ENCODE measurements around the gene SRGAP1.

SRGAP1 gene

DNA sequence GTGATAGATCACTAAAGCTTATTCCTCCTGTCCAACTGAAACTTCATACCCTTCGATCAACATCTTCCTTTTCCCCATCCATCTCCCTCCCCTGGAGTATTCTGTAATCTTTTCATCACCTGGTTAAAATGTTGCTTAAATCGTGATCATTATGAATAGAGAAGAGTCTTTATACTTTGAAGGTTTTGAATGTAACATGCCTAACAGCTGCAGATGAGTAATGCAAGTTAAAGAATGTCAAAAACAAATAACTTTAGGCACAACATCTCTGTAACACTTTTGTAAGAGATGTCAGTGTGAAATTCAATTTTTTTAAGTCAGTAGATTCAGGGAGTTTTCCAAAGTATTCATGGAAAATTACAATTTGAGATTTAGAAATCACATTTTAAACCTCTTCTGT lies 39.8 kb upstream of the SRGAP1 start:
- H3K4me3 ChIP-seq (ENCODE audit: low read depth, low read length): no peak overlapping the region

GRCh38 chr12:63805704-63806672 lies 38.5 kb upstream of the SRGAP1 start:
- Histone ChIP-seq H2AFZ (ENCODE audit: insufficient read depth, low read length, poor library complexity) (no peak overlapping the region), H3K4me2 (ENCODE audit: low read length) (no peak overlapping the region), H3K18ac (ENCODE audit: low read length) (no peak overlapping the region), H3K14ac (ENCODE audit: low read length) (no peak overlapping the region), H3K36me3 (ENCODE audit: control insufficient read depth in 1 of 2, insufficient read depth in 2 of 2, low read length in 2 of 2) (peaks cover 4 to 6% of the 10 kb centered on the region in 2 experiments), H3K79me2 (ENCODE audit: control insufficient read depth, insufficient read depth, low read length, poor library complexity) (no peaks in the 10 kb centered on the region), H2BK120ac (ENCODE audit: insufficient read depth, low read length, poor library complexity) (no peak overlapping the region), H3K4ac (ENCODE audit: low read depth, low read length) (no peak overlapping the region), H3K27me3 (ENCODE audit: insufficient read depth, low read length) (no peaks in the 10 kb centered on the region), H2BK5ac (ENCODE audit: low read depth, low read length, poor library complexity) (no peak overlapping the region), H3K79me1 (ENCODE audit: low read length) (no peaks in the 10 kb centered on the region), H4K91ac (ENCODE audit: low read depth, low read length) (no peak overlapping the region), H3K9me3 (ENCODE audit: insufficient read depth, low read depth, low read length) (no peaks in the 10 kb centered on the region), H3K4me3 (ENCODE audit: low read depth, low read length) (no peak overlapping the region), H3K27ac (ENCODE audit: low read depth, low read length) (no peak overlapping the region), H3K23ac (ENCODE audit: low read length) (no peak overlapping the region), H2BK12ac (ENCODE audit: low read length) (no peak overlapping the region), H3K4me1 (ENCODE audit: control insufficient read depth in 1 of 2, insufficient read depth in 2 of 2, low read length in 2 of 2) (no peaks in the 10 kb centered on the region), H3K9ac (ENCODE audit: low read length) (no peak overlapping the region), H4K12ac (ENCODE audit: low read depth, low read length) (no peak overlapping the region), H4K8ac (ENCODE audit: low read depth, low read length) (no peak overlapping the region), H2AK5ac (ENCODE audit: low read length) (no peak overlapping the region)
- WGBS (ENCODE audit: extremely low coverage, insufficient coverage, insufficient read length): no CpG with 5 or more reads among the region's 3 CpGs
- DNase-seq: peak; percentile 9 to 34

More for the DNA sequence above, 39.8 kb upstream of the SRGAP1 start:
- H3K4me2 ChIP-seq (ENCODE audit: low read length): no peak overlapping the region
- H3K79me1 ChIP-seq (ENCODE audit: low read length): no peaks in the 10 kb centered on the region
- no peaks in the 10 kb centered on the region for H3K4me1 ChIP-seq (ENCODE audit: control insufficient read depth in 1 of 2, insufficient read depth in 2 of 2, low read length in 2 of 2)
- peaks cover 4 to 6% of the 10 kb centered on the region in 2 experiments for H3K36me3 ChIP-seq (ENCODE audit: control insufficient read depth in 1 of 2, insufficient read depth in 2 of 2, low read length in 2 of 2)
- H3K27me3 ChIP-seq (ENCODE audit: insufficient read depth, low read length): no peaks in the 10 kb centered on the region
- H3K23ac ChIP-seq (ENCODE audit: low read length): no peak overlapping the region
- H3K9ac ChIP-seq (ENCODE audit: low read length): no peak overlapping the region
- DNase-seq: no peak
- H4K8ac ChIP-seq (ENCODE audit: low read depth, low read length): no peak overlapping the region
- no peak overlapping the region for H2BK120ac ChIP-seq (ENCODE audit: insufficient read depth, low read length, poor library complexity)
- no peak overlapping the region for H3K14ac ChIP-seq (ENCODE audit: low read length)
- H2AK5ac ChIP-seq (ENCODE audit: low read length): no peak overlapping the region
- no peak overlapping the region for H2BK12ac ChIP-seq (ENCODE audit: low read length)
- no peak overlapping the region for H2BK5ac ChIP-seq (ENCODE audit: low read depth, low read length, poor library complexity)
- no peak overlapping the region for H4K91ac ChIP-seq (ENCODE audit: low read depth, low read length)
- H3K4ac ChIP-seq (ENCODE audit: low read depth, low read length): no peak overlapping the region
- no peaks in the 10 kb centered on the region for H3K9me3 ChIP-seq (ENCODE audit: insufficient read depth, low read depth, low read length)
- H2AFZ ChIP-seq (ENCODE audit: insufficient read depth, low read length, poor library complexity): no peak overlapping the region
- no CpG with 5 or more reads among the region's 2 CpGs for WGBS (ENCODE audit: extremely low coverage, insufficient coverage, insufficient read length)
- H3K27ac ChIP-seq (ENCODE audit: low read depth, low read length): no peak overlapping the region
- H3K18ac ChIP-seq (ENCODE audit: low read length): no peak overlapping the region
- no peaks in the 10 kb centered on the region for H3K79me2 ChIP-seq (ENCODE audit: control insufficient read depth, insufficient read depth, low read length, poor library complexity)
- no peak overlapping the region for H4K12ac ChIP-seq (ENCODE audit: low read depth, low read length)

- Histone ChIP-seq H3K79me2 (ENCODE audit: control insufficient read depth, insufficient read depth, low read length, poor library complexity) (no peaks in the 10 kb centered on the region), H3K4me3 (ENCODE audit: low read depth, low read length) (no peak overlapping the region), H4K12ac (ENCODE audit: low read depth, low read length) (no peak overlapping the region), H3K36me3 (ENCODE audit: control insufficient read depth in 1 of 2, insufficient read depth in 2 of 2, low read length in 2 of 2) (peaks cover 4 to 6% of the 10 kb centered on the region in 2 experiments), H3K4ac (ENCODE audit: low read depth, low read length) (no peak overlapping the region), H3K27me3 (ENCODE audit: insufficient read depth, low read length) (no peaks in the 10 kb centered on the region), H2AK5ac (ENCODE audit: low read length) (no peak overlapping the region), H4K91ac (ENCODE audit: low read depth, low read length) (no peak overlapping the region), H3K4me2 (ENCODE audit: low read length) (no peak overlapping the region), H2BK5ac (ENCODE audit: low read depth, low read length, poor library complexity) (no peak overlapping the region), H4K8ac (ENCODE audit: low read depth, low read length) (no peak overlapping the region), H3K18ac (ENCODE audit: low read length) (no peak overlapping the region), H3K27ac (ENCODE audit: low read depth, low read length) (no peak overlapping the region), H3K79me1 (ENCODE audit: low read length) (no peaks in the 10 kb centered on the region), H3K23ac (ENCODE audit: low read length) (no peak overlapping the region), H3K4me1 (ENCODE audit: control insufficient read depth in 1 of 2, insufficient read depth in 2 of 2, low read length in 2 of 2) (no peaks in the 10 kb centered on the region), H3K9ac (ENCODE audit: low read length) (no peak overlapping the region), H2AFZ (ENCODE audit: insufficient read depth, low read length, poor library complexity) (no peak overlapping the region), H2BK120ac (ENCODE audit: insufficient read depth, low read length, poor library complexity) (no peak overlapping the region), H3K14ac (ENCODE audit: low read length) (no peak overlapping the region), H2BK12ac (ENCODE audit: low read length) (no peak overlapping the region), H3K9me3 (ENCODE audit: insufficient read depth, low read depth, low read length) (no peaks in the 10 kb centered on the region)
- DNase-seq: no peak
- no CpG with 5 or more reads among the region's 5 CpGs for WGBS (ENCODE audit: extremely low coverage, insufficient coverage, insufficient read length)
Observed at GRCh38 chr12:63808631-63809030, 35.9 kb upstream of the SRGAP1 start.

DNA sequence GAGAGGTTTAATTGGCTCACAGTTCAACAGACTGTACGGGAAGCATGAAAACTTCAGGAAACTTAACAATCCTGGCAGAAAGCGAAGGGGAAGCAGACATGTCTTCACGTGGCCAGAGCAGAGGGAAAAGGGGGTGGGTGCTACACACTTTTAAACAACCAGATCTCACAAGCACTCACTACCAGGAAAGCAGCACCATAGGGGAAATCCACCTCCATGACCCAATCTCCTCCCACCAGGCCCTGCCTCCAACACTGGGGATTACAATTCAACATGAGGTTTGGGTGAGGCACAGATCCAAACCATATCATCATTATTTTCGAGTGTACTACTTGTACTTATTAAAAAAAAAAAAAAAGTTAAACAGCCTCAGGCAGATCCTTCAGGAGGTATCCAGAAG lies 34.9 kb upstream of the SRGAP1 start:
- no peak overlapping the region for H2AFZ ChIP-seq (ENCODE audit: insufficient read depth, low read length, poor library complexity)
- no peak overlapping the region for H3K9ac ChIP-seq (ENCODE audit: low read length)
- no CpG with 5 or more reads among the region's 4 CpGs for WGBS (ENCODE audit: extremely low coverage, insufficient coverage, insufficient read length)
- H3K4me3 ChIP-seq (ENCODE audit: low read depth, low read length): no peak overlapping the region
- H4K12ac ChIP-seq (ENCODE audit: low read depth, low read length): no peak overlapping the region
- H4K8ac ChIP-seq (ENCODE audit: low read depth, low read length): no peak overlapping the region
- H3K4me1 ChIP-seq (ENCODE audit: control insufficient read depth in 1 of 2, insufficient read depth in 2 of 2, low read length in 2 of 2): no peaks in the 10 kb centered on the region
- H4K91ac ChIP-seq (ENCODE audit: low read depth, low read length): no peak overlapping the region
- no peak overlapping the region for H3K4me2 ChIP-seq (ENCODE audit: low read length)
- H3K36me3 ChIP-seq (ENCODE audit: control insufficient read depth in 1 of 2, insufficient read depth in 2 of 2, low read length in 2 of 2): peaks cover 2 to 6% of the 10 kb centered on the region in 2 experiments
- H2BK12ac ChIP-seq (ENCODE audit: low read length): no peak overlapping the region
- H3K9me3 ChIP-seq (ENCODE audit: insufficient read depth, low read depth, low read length): no peaks in the 10 kb centered on the region
- H3K14ac ChIP-seq (ENCODE audit: low read length): no peak overlapping the region
- H3K18ac ChIP-seq (ENCODE audit: low read length): no peak overlapping the region
- no peak overlapping the region for H3K23ac ChIP-seq (ENCODE audit: low read length)
- no peaks in the 10 kb centered on the region for H3K27me3 ChIP-seq (ENCODE audit: insufficient read depth, low read length)
- no peak overlapping the region for H2AK5ac ChIP-seq (ENCODE audit: low read length)
- H3K4ac ChIP-seq (ENCODE audit: low read depth, low read length): no peak overlapping the region
- H3K79me1 ChIP-seq (ENCODE audit: low read length): no peaks in the 10 kb centered on the region
- no peaks in the 10 kb centered on the region for H3K79me2 ChIP-seq (ENCODE audit: control insufficient read depth, insufficient read depth, low read length, poor library complexity)
- no peak overlapping the region for H3K27ac ChIP-seq (ENCODE audit: low read depth, low read length)
- no peak overlapping the region for H2BK120ac ChIP-seq (ENCODE audit: insufficient read depth, low read length, poor library complexity)
- no peak for DNase-seq
- H2BK5ac ChIP-seq (ENCODE audit: low read depth, low read length, poor library complexity): no peak overlapping the region
